Stimulated activated CD4-positive, alpha-beta T cell treated with anti-CD3 and anti-CD28 coated beads, Interleukin-2, amount 100 ng/mL, for 4 hours (primary cell): Measurements from ENCODE around the gene PTPN4.
A peak's percentile ranks its signal among the peaks of the same experiment; 100 is the strongest.

Experiments
- DNase-seq: peaks from one replicate; pipeline ENCODE4 v3.0.0-alpha.2; 2020; ENCODE audit warnings: low read depth

PTPN4 gene

DNA sequence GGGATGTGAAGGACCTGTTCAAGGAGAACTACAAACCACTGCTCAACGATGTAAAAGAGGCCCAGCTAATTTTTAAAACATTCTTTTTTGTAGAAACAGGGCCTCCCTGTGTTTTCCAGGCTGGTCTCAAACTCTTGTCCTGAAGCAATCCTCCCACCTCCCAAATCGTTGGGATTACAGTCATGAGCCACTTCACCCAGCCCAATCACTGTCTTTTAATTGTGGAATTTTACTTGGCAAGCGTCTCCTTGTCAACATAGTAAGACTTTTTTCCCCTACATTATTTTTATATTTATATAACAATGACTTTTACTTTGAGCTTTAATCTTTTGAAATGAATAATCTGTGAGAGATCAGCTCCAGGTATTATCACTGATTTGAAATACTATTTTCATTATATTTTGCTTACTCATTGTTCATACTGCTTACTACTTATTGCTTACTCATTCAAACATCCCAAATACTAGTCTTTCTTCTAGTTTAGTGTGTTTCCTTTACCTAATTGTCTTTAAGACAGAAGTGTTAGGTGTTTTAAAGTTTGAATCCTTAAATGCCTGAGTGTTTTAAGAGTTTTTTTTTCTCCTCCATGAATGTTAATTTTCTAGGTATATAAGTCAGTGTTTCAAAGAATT, 48.9 kb downstream of the PTPN4 start:
- DNase-seq, result no peak

- no peak for DNase-seq
Measured at GRCh38 chr2:119809339-119810048, 49.8 kb downstream of the PTPN4 start.

- no peak for DNase-seq
Measured at GRCh38 chr2:119810049-119810630, 50.4 kb downstream of the PTPN4 start.

GRCh38 chr2:119814216-119814615, 54.5 kb downstream of the PTPN4 start:
- DNase-seq, result no peak

GRCh38 chr2:119818792-119819191, 59.1 kb downstream of the PTPN4 start:
- no peak for DNase-seq

DNA sequence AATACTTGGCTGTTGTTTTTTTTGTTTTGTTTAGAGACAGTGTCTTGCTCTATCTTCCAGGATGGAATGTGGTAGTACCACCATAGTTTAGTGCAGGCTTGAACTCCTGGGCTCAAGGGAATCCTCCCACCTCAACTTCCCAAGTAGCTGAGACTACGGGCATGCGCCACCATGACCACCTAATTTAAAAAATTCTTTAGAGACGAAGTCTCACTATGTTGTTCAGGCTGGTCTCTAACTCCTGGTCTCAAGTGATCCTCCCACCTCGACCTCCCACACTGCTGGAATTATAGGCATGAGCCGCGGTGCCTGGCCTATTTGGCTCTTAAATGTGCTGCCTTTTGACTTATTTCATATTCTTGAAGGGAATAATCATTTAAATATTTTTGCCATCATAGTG, 60.1 kb downstream of the PTPN4 start:
- DNase-seq, result no peak

DNA sequence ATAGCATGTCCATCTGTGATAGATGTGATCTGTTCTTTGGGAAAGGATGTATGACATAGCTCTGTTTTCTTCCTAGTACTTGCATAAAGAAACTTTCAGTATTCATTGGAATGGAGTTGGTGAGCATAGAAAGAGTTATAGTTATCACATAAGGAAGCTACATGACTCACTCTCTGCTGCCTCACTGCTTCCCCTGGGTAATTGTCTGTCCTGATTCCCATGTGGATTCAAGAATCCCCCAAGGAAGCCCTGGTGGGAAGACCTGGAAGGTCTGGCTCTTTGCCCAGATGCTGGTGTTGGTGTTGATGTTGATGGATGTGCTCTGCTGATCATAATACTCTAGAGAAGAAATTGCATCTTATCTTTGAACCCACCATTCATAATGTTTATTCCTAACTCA, 60.6 kb downstream of the PTPN4 start:
- DNase-seq, result no peak

DNA sequence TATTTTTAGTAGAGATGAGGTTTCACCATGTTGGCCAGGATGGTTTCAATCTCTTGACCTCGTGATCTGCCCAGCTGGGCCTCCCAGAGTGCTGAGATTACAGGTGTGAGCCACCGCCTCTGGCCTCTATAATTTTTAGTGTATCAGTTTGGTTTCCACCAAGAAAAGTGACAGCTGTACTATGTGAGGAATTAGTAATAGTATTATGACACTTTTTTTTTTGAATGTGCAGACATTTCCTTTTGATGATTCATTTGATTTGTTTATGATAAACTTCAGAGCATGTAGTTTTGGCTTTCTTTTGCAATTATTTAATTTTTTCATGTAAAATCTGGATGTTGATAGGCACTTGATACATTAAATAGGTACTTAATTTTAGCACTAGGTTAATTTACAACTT, 61.5 kb downstream of the PTPN4 start:
- no peak for DNase-seq

GRCh38 chr2:119823734-119824334, 64.1 kb downstream of the PTPN4 start:
- no peak for DNase-seq

- peak; percentile 24 for DNase-seq
Measured at GRCh38 chr2:119826370-119826961, 66.7 kb downstream of the PTPN4 start.

DNA sequence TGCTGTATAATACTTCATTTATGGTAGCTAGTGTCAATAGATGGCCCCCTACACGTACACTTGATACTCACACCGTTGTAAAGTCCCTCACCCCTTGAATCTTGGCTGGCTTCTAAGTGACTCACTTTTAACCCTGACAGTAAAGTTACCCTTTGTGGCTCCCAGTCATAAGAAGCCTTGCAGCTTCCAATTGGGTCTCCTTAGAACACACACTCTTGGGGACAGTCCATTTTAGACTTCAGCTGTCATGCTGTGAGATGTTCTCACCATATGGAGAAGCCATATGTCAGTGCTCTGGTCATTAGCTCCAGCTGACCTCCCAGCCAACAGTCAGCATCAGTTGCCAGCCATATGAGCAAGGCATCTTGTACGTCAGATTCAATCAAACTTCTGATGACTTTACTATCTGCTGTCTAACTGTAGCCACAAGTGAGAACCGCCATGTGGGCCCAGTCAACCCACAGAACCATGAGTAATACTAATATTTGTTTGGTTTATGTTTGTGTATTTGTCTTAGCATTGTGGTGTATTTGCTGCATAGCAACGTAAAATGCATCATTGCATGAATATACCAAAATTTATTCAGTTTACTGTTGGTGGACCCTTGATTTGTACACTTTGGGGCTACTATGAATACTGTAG, 68.3 kb downstream of the PTPN4 start:
- DNase-seq, result no peak

DNA sequence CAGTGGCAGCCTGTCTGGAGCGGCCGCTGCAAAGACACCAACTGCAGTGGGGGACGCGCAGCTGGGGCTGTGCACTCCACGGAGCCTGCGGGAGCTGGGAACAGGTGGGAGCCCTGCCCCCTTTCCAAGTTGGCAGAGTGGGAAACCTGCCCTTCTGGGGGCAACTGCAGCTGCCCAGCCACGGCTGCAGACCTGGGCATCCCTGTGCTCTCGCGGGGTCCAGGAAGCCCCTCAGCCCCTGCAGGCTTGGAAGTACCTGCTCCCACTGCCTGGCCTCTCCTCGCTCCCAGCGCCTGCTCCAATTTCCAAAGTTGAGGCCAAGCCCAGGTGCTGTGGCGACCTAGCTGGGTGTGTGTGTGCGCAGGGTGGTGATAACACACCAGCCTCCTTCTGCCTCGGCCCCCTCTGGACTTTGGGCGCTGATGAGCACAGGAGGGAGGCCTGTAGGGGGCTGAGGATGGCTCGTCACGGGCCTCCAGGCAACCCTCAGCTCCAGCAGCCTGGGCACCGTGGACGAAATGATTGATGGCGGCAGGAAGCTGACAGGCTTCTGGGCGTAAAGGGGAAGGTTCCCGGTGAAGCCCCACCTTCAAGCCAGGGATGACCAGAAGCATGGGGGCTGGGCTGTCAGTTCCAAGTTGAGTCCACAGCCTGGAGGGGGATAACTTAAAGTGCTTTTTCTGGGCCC, 76.9 kb downstream of the PTPN4 start:
- DNase-seq, result no peak

DNA sequence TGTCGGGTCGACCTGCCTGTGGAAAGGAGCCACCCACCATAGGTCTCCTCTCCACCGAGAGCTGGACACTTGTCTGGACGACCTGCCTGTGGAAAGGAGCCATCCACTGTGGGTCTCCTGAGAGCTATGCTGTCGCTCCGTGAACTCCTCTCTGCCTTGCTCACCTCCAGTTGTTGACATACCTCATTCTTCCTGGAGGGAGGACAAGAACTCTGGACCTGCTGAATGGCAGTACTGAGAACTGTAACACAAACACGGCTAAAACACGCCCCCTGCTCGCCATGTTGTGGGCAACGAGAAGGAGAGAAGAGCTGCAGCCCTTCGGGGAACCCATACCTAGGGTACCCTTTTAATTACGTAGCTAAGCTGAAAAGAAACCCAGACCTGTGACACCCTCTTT, 77.6 kb downstream of the PTPN4 start:
- DNase-seq, result no peak

- no peak for DNase-seq
Measured at GRCh38 chr2:119837759-119838158, 78.0 kb downstream of the PTPN4 start.

- no peak for DNase-seq
Measured at GRCh38 chr2:119838179-119838578, 78.5 kb downstream of the PTPN4 start.

DNA sequence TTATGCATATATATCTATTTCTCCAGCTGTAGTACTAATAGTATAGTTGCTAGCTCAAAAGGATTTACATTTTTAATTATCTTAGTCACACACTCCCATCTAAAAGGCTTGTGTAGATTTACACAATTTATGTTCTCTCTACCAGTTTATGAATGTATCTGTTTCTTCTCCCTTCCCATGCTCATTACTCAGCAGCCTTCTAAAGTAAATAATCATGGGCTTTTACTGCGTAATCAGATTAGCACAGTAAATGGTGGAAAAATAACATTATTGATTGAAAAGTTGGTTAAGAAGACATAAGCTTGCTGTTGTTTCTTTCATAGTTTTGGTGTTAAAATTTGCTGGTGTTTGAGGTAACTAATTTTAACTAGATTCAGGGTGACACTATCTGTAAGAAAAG, 81.8 kb downstream of the PTPN4 start:
- no peak for DNase-seq

- DNase-seq, result no peak
Measured at GRCh38 chr2:119846021-119846420, 86.3 kb downstream of the PTPN4 start.

DNA sequence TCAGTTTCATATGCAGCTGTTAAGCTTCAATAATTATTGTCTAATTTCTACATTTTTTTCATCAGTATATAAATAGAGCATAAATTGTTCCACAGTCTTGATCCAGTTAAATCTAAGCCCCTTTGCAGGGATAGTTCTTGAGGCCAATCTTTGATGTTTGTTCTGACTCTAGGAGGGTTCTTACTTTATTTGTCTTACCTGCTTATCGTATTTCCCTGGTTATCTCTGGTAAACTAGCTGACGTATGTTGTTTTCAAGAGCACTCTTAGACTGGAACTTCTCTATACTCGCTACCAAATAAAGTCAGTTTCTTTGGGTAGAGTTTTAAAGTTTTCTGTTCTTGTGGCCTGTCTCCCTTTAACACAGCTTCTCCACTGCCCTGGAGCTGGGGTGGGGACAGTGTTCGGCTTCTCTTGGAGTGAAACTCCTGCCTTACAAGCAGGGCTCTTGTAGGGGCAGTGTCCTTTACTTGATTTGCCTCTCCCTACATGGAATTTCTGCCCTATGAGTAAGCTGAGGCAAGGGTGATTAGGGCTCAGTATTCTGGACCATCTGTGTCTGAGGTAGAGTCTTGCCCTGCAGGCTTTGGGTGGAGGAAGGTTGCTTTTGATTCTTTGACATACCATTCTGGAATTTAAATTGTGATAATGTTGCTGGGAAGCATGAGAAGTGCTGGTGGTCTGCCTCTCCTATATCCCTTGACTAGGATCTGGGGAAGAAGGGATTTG, 90.3 kb downstream of the PTPN4 start:
- DNase-seq, result no peak

GRCh38 chr2:119852214-119852613, 92.5 kb downstream of the PTPN4 start:
- no peak for DNase-seq

DNA sequence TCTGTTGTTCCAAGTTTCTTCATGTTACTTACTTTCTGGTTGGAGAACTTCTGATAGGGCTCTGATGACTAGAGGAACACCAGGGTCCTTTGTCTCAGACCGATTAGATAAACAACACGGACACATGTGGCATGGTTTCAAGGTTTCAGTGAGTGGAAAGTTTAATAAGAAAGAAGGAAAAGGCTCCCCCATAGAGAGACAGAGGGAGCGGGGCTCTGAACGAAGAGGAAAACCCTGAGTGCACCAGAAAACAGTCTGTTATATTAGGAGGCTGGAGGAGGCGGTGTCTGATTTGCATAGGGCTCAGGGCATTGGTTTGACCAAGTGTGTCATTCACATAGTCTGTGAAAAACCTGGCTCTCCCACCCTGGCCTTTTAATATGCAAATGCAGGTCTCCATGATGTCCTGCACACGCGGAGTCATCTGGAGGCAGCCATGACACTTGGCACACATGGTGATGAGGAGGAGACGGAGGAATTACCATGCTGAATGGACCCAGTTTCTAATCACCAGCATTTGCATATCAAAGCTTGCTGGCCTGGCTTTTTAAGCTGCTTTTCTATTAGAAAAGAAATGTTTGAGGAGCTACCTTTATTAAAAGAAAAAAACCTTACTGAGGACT, 94.2 kb downstream of the PTPN4 start:
- DNase-seq, result no peak

DNA sequence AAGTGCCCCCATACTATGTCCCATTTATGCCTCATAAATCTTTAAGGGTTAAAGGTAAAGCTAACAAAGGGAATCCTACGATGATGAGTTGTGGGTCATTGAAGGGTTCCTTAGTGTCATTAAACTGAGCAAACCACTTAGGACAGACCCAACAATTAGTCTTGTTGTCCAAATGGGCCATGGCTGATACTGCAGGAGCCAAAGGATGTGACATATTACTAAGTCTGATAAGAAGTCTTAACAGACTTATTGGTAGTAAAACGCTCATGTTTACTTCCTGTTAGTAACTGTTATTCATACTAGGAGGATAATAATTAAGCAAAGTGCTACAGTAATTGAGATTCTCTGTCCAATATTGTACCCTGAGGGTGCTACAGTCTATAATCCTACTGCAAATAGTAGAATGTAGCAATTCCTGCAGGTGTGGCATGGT, 96.8 kb downstream of the PTPN4 start:
- no peak for DNase-seq
